ENCODE data around the gene TNFRSF14.
A peak's percentile ranks its signal among the peaks of the same experiment; 100 is the strongest.

The TNFRSF14 gene

GRCh38 chr1:2597441-2598328, 41.5 kb downstream of the TNFRSF14 start:
- H3K9ac ChIP-seq = no peak overlapping the region
- peaks cover 20% of the 10 kb centered on the region for H4K20me1 ChIP-seq
- peaks cover 5% of the 10 kb centered on the region for H3K9me3 ChIP-seq
- TF ChIP-seq Cebpa-rat (IDR thresholded peaks at IDR 0.05) = no peak
- peaks cover 64% of the 10 kb centered on the region for H3K4me1 ChIP-seq
- no peak overlapping the region for H3K27ac ChIP-seq
- H3K4me2 ChIP-seq = peak overlapping the region; percentile 84
- H3K27me3 ChIP-seq = peaks cover 55% of the 10 kb centered on the region
- peak overlapping the region; percentile 16; the same call in 1 of the 2 replicates for H3K4me3 ChIP-seq
- no peaks in the 10 kb centered on the region for H3K36me3 ChIP-seq

GRCh38 chr1:2598329-2598931, 42.3 kb downstream of the TNFRSF14 start:
- H3K4me3 ChIP-seq = 0 out of 2 replicates have a peak overlapping the region, but pooled peaks have one; percentile 16
- peaks cover 61% of the 10 kb centered on the region for H3K27me3 ChIP-seq
- peaks cover 5% of the 10 kb centered on the region for H3K9me3 ChIP-seq
- no peak overlapping the region for H3K9ac ChIP-seq
- peaks cover 64% of the 10 kb centered on the region for H3K4me1 ChIP-seq
- no peak for TF ChIP-seq Cebpa-rat (IDR thresholded peaks at IDR 0.05)
- H3K27ac ChIP-seq = no peak overlapping the region
- H3K4me2 ChIP-seq = peak overlapping the region; percentile 84
- H3K36me3 ChIP-seq = no peaks in the 10 kb centered on the region
- peaks cover 20% of the 10 kb centered on the region for H4K20me1 ChIP-seq

GRCh38 chr1:2601721-2602303, 45.6 kb downstream of the TNFRSF14 start:
- no peak for TF ChIP-seq Cebpa-rat (IDR thresholded peaks at IDR 0.05)
- H3K4me2 ChIP-seq = no peak overlapping the region
- H3K4me1 ChIP-seq = peaks cover 72% of the 10 kb centered on the region
- peaks cover 52% of the 10 kb centered on the region for H3K27me3 ChIP-seq
- no peaks in the 10 kb centered on the region for H3K36me3 ChIP-seq
- no peak overlapping the region for H3K9ac ChIP-seq
- H3K4me3 ChIP-seq = no peak overlapping the region
- no peak overlapping the region for H3K27ac ChIP-seq
- peaks cover 5% of the 10 kb centered on the region for H3K9me3 ChIP-seq
- peaks cover 15% of the 10 kb centered on the region for H4K20me1 ChIP-seq

GRCh38 chr1:2602311-2602835, 46.2 kb downstream of the TNFRSF14 start:
- H3K4me2 ChIP-seq = peak overlapping the region; percentile 91
- peaks cover 9% of the 10 kb centered on the region for H4K20me1 ChIP-seq
- TF ChIP-seq Cebpa-rat (IDR thresholded peaks at IDR 0.05) = no peak
- H3K9ac ChIP-seq = no peak overlapping the region
- H3K4me3 ChIP-seq = no peak overlapping the region
- H3K27ac ChIP-seq = no peak overlapping the region
- H3K27me3 ChIP-seq = peaks cover 47% of the 10 kb centered on the region
- H3K9me3 ChIP-seq = peaks cover 5% of the 10 kb centered on the region
- peaks cover 70% of the 10 kb centered on the region for H3K4me1 ChIP-seq
- H3K36me3 ChIP-seq = no peaks in the 10 kb centered on the region

- 0 out of 2 replicates have a peak overlapping the region, but pooled peaks have one; percentile 16 for H3K9ac ChIP-seq
- peaks cover 3% of the 10 kb centered on the region for H4K20me1 ChIP-seq
- no peaks in the 10 kb centered on the region for H3K36me3 ChIP-seq
- H3K27me3 ChIP-seq = peaks cover 41% of the 10 kb centered on the region
- H3K4me2 ChIP-seq = peak overlapping the region; percentile 91
- H3K4me1 ChIP-seq = peaks cover 64% of the 10 kb centered on the region
- H3K4me3 ChIP-seq = no peak overlapping the region
- H3K27ac ChIP-seq = no peak overlapping the region
- no peak for TF ChIP-seq Cebpa-rat (IDR thresholded peaks at IDR 0.05)
- peaks cover 5% of the 10 kb centered on the region for H3K9me3 ChIP-seq
Observed at GRCh38 chr1:2602866-2603520, 46.8 kb downstream of the TNFRSF14 start.

- H3K27ac ChIP-seq = no peak overlapping the region
- no peak for TF ChIP-seq Cebpa-rat (IDR thresholded peaks at IDR 0.05)
- peaks cover 4% of the 10 kb centered on the region for H3K9me3 ChIP-seq
- 0 out of 2 replicates have a peak overlapping the region, but pooled peaks have one; percentile 16 for H3K9ac ChIP-seq
- no peak overlapping the region for H3K4me3 ChIP-seq
- H3K4me2 ChIP-seq = peak overlapping the region; percentile 91
- H3K36me3 ChIP-seq = no peaks in the 10 kb centered on the region
- peaks cover 35% of the 10 kb centered on the region for H3K27me3 ChIP-seq
- H4K20me1 ChIP-seq = no peaks in the 10 kb centered on the region
- peaks cover 58% of the 10 kb centered on the region for H3K4me1 ChIP-seq
Observed at GRCh38 chr1:2603521-2604155, 47.5 kb downstream of the TNFRSF14 start.

- Histone ChIP-seq H3K4me3 (no peak overlapping the region), H3K36me3 (no peaks in the 10 kb centered on the region), H3K27ac (0 out of 2 replicates have a peak overlapping the region, but pooled peaks have one; percentile 2), H3K4me1 (peaks cover 61% of the 10 kb centered on the region), H3K27me3 (peaks cover 32% of the 10 kb centered on the region), H3K9me3 (no peaks in the 10 kb centered on the region), H3K9ac (no peak overlapping the region), H3K4me2 (peak overlapping the region; percentile 91), H4K20me1 (no peaks in the 10 kb centered on the region)
- TF ChIP-seq Cebpa-rat (IDR thresholded peaks at IDR 0.05) = no peak
Observed at GRCh38 chr1:2604156-2604843, 48.1 kb downstream of the TNFRSF14 start.

- TF ChIP-seq Cebpa-rat (IDR thresholded peaks at IDR 0.05) = no peak
- Histone ChIP-seq H3K27me3 (peaks cover 30% of the 10 kb centered on the region), H3K4me1 (peaks cover 68% of the 10 kb centered on the region), H3K4me2 (peak overlapping the region; percentile 91), H3K9me3 (no peaks in the 10 kb centered on the region), H3K4me3 (peak overlapping the region; percentile 0; the same call in 1 of the 2 replicates), H3K27ac (0 out of 2 replicates have a peak overlapping the region, but pooled peaks have one; percentile 2), H4K20me1 (no peaks in the 10 kb centered on the region), H3K9ac (no peak overlapping the region), H3K36me3 (no peaks in the 10 kb centered on the region)
Observed at GRCh38 chr1:2604844-2605508, 48.8 kb downstream of the TNFRSF14 start.
